Breast epithelium (tissue), 3 donors: Measurements from ENCODE around the gene DDX10.

ENCODE experiments used
- POLR2AphosphoS5 ChIP-seq, 3 donors: sonication (generic); formaldehyde crosslinking; IDR thresholded peaks; one replicate each; pipeline ENCODE4 v1.6.1; 2017; ENCODE audit warnings: antibody characterized with exemption in 3 of 3
- TF ChIP-seq, protein P1 (sequence below), 3 donors: fragments of 450-650 bp; IDR thresholded peaks; one replicate each; pipeline ENCODE4 v1.5.1; 2016 to 2017; ENCODE audit warnings: antibody characterized with exemption in 3 of 3, mild to moderate bottlenecking in 3 of 3, moderate library complexity in 3 of 3

DNA sequence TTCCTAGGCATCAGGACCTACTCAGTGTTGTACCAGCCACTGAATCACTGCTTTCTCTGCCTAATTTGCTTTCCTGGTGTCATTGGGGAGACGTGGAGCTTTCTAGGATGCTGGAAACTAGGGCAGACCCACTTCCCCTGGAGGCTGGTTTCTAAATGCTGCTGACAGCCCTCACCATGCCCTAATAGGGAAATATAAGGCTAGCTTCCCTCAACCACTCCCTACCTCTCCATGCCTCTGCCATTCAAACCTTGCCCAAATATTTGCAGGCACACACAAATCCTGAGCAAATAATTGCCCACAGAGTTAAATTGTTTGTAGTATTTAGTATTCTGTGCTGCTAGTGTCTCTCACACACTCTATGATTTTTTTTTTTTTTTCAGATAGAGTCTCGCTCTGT lies 310.2 kb downstream of the DDX10 start:
- TF ChIP-seq POLR2AphosphoS5 (IDR thresholded peaks at IDR 0.05) = no peak
- TF ChIP-seq, protein P1, sequence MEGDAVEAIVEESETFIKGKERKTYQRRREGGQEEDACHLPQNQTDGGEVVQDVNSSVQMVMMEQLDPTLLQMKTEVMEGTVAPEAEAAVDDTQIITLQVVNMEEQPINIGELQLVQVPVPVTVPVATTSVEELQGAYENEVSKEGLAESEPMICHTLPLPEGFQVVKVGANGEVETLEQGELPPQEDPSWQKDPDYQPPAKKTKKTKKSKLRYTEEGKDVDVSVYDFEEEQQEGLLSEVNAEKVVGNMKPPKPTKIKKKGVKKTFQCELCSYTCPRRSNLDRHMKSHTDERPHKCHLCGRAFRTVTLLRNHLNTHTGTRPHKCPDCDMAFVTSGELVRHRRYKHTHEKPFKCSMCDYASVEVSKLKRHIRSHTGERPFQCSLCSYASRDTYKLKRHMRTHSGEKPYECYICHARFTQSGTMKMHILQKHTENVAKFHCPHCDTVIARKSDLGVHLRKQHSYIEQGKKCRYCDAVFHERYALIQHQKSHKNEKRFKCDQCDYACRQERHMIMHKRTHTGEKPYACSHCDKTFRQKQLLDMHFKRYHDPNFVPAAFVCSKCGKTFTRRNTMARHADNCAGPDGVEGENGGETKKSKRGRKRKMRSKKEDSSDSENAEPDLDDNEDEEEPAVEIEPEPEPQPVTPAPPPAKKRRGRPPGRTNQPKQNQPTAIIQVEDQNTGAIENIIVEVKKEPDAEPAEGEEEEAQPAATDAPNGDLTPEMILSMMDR (IDR thresholded peaks at IDR 0.05) = no peak
